Testis (tissue), 2 donors: ENCODE results near the gene ADAMTS15.

Source experiments
- POLR2A ChIP-seq: fragments of 450-650 bp; IDR thresholded peaks from one replicate; pipeline ENCODE4 v1.6.1; 2017; ENCODE audit warnings: antibody characterized with exemption, mild to moderate bottlenecking, moderate library complexity
- TF ChIP-seq, protein P1 (sequence below), 3 experiments: fragments of 450-650 bp in 2 of 3; fragments of 200-600 bp in 1 of 3; sonication (generic) in 1 of 3; IDR thresholded peaks; one replicate each; pipeline ENCODE4 v1.5.1; 2016 to 2019; ENCODE audit warnings: antibody characterized with exemption in 3 of 3, mild to moderate bottlenecking in 2 of 3, moderate library complexity in 1 of 3

DNA sequence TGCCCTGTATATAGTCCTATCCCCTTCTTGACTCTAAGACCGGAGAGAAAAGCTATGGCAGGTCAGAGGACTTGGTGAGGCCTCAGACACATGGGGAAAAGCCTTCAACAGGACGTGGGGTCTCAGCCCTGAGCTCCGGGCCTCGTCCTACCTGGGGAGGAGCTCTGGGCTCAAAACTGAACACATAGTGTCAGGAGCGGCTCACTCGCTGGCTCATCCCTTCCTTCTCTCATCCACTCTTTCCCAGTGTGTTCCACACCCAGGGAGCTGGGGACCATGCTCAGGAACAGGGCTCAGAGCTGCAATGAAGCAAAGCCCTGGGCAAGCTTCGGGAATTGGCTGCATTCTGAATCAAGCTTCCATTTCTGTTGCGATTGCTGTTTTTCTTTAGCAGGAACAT lies 14.5 kb downstream of the ADAMTS15 start:
- TF ChIP-seq, protein P1, sequence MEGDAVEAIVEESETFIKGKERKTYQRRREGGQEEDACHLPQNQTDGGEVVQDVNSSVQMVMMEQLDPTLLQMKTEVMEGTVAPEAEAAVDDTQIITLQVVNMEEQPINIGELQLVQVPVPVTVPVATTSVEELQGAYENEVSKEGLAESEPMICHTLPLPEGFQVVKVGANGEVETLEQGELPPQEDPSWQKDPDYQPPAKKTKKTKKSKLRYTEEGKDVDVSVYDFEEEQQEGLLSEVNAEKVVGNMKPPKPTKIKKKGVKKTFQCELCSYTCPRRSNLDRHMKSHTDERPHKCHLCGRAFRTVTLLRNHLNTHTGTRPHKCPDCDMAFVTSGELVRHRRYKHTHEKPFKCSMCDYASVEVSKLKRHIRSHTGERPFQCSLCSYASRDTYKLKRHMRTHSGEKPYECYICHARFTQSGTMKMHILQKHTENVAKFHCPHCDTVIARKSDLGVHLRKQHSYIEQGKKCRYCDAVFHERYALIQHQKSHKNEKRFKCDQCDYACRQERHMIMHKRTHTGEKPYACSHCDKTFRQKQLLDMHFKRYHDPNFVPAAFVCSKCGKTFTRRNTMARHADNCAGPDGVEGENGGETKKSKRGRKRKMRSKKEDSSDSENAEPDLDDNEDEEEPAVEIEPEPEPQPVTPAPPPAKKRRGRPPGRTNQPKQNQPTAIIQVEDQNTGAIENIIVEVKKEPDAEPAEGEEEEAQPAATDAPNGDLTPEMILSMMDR (IDR thresholded peaks at IDR 0.05): no peak
- TF ChIP-seq POLR2A: no peak
